Esophagus squamous epithelium (tissue), 5 donors: ENCODE results near the gene SPDYE4. TPM values are rescaled to one million over a fixed set of nuclear protein-coding genes. Genes with fewer than 3 reads are reported as not detected.
A peak's percentile ranks its signal among the peaks of the same experiment; 100 is the strongest.

Experiments
- DNase-seq: peaks from one replicate; lab custom pipeline; 2025; lab: John Stamatoyannopoulos, UW
- H3K27ac ChIP-seq, 4 donors: fragments of 200-600 bp; sonication (generic); one replicate each; pipeline ENCODE4 v1.5.1; 2016 to 2019; ENCODE audit warnings: mild to moderate bottlenecking in 1 of 4
- H3K27me3 ChIP-seq, 4 donors: fragments of 200-600 bp; sonication (generic); 1 replicate in 3 of 4; 2 replicates in 1 of 4; pipeline versions ENCODE4 v1.5.1 to v1.6.0; 2017 to 2021; ENCODE audit warnings: antibody characterized with exemption in 1 of 4
- H3K36me3 ChIP-seq, 3 donors: fragments of 200-600 bp; sonication (generic); one replicate each; pipeline ENCODE4 v1.5.1; 2016 to 2019
- H3K4me1 ChIP-seq, 3 donors: fragments of 200-600 bp; sonication (generic); one replicate each; pipeline ENCODE4 v1.5.1; 2017 to 2019
- H3K4me3 ChIP-seq, 4 donors: fragments of 200-600 bp; sonication (generic); 1 replicate in 3 of 4; 2 replicates in 1 of 4; pipeline ENCODE4 v1.5.1; 2016 to 2019; ENCODE audit warnings: mild to moderate bottlenecking in 2 of 4, moderate library complexity in 1 of 4
- H3K9me3 ChIP-seq, 3 donors: fragments of 200-600 bp; sonication (generic); one replicate each; pipeline ENCODE4 v1.5.1; 2016 to 2019
- CTCF ChIP-seq, 6 experiments: fragments of 450-650 bp in 4 of 6; fragments of 200-600 bp in 2 of 6; sonication (generic) in 2 of 6; IDR thresholded peaks; one replicate each; pipeline ENCODE4 v1.5.1; 2016 to 2019; ENCODE audit warnings: antibody characterized with exemption in 6 of 6, mild to moderate bottlenecking in 4 of 6, moderate library complexity in 4 of 6
- POLR2A ChIP-seq, 4 donors: fragments of 450-650 bp; IDR thresholded peaks; one replicate each; pipeline ENCODE4 v1.6.1; 2017; ENCODE audit warnings: antibody characterized with exemption in 4 of 4, mild to moderate bottlenecking in 4 of 4, moderate library complexity in 3 of 4
- WGBS, 2 donors: methylation state at CpG; one replicate each; pipeline ENCODE4 v1.1.5; 2018; 5-methylcytosine and 5-hydroxymethylcytosine counted together
- intact Hi-C: fragments of 100-400 bp; cut with DNase I; formaldehyde crosslinking; loops from one replicate; pipeline ENCODE4 v1.15.0; 2022
- total RNA-seq, 4 donors: library from RNA; depleted of rRNA; stranded (reverse); fragments of >200 nt; gene quantifications; one replicate each; pipeline ENCODE4 v1.1.0, GENCODE V29; 2016
- donor health status: DM: yes; HTN: yes; CAD: no.

SPDYE4 gene
- total RNA-seq, 4 donors from 2014 or later = not detected

- H3K4me3 ChIP-seq = peak overlapping the region; percentile 40 to 80 (median 60)
- intact Hi-C loops = loop anchor here (10.0 kb wide), 1 partner anchor 351 kb away; the partner anchor contains the start of gene RNF222
- no peaks in the 10 kb centered on the region for H3K36me3 ChIP-seq
- WGBS, 2 donors = 1 to 3% methylated on average over 15 to 21 of the region's 70 CpGs
- no peaks in the 10 kb centered on the region for H3K27me3 ChIP-seq
- no peaks in the 10 kb centered on the region for H3K9me3 ChIP-seq
- no peak for DNase-seq
- H3K27ac ChIP-seq = peak overlapping the region; percentile 15 to 51 (median 38)
- H3K4me1 ChIP-seq = peaks cover 9 to 17% (median 12%) of the 10 kb centered on the region in 3 donors
- TF ChIP-seq POLR2A (IDR thresholded peaks at IDR 0.05) (peak in 1 of 4 donors; percentile 7), CTCF (IDR thresholded peaks at IDR 0.05) (peak; percentile 70 to 99 (median 78))
Measured at GRCh38 chr17:8745586-8746500, 12.5 kb downstream of the SPDYE4 start.

- Histone ChIP-seq H3K4me3 (no peak overlapping the region), H3K27me3 (peaks cover 0 to 4% (median 0%) of the 10 kb centered on the region in 4 donors), H3K27ac (no peak overlapping the region), H3K36me3 (no peaks in the 10 kb centered on the region), H3K4me1 (peaks cover 9 to 17% (median 12%) of the 10 kb centered on the region in 3 donors), H3K9me3 (no peaks in the 10 kb centered on the region)
- 56 to 88% methylated on average over 6 to 8 of the region's 15 CpGs for WGBS, 2 donors
- no peak for TF ChIP-seq CTCF (IDR thresholded peaks at IDR 0.05)
- no peak for TF ChIP-seq POLR2A (IDR thresholded peaks at IDR 0.05)
- no peak for DNase-seq
- intact Hi-C loops = loop anchor here (10.0 kb wide), 1 partner anchor 349 kb away; the partner anchor contains the start of gene RNF222
Measured at GRCh38 chr17:8744086-8744785, 14.1 kb downstream of the SPDYE4 start.

GRCh38 chr17:8742819-8743218 lies 15.5 kb downstream of the SPDYE4 start:
- Histone ChIP-seq H3K36me3 (no peaks in the 10 kb centered on the region), H3K27me3 (peaks cover 0 to 4% (median 0%) of the 10 kb centered on the region in 4 donors), H3K9me3 (no peaks in the 10 kb centered on the region), H3K27ac (no peak overlapping the region), H3K4me3 (no peak overlapping the region), H3K4me1 (peaks cover 9 to 17% (median 12%) of the 10 kb centered on the region in 3 donors)
- intact Hi-C loops = loop anchor here (10.0 kb wide), 1 partner anchor 348 kb away; the partner anchor contains the start of gene RNF222
- DNase-seq = no peak
- 64 to 75% methylated on average over 5 to 6 of the region's 8 CpGs for WGBS, 2 donors
- no peak for TF ChIP-seq CTCF (IDR thresholded peaks at IDR 0.05)
- no peak for TF ChIP-seq POLR2A (IDR thresholded peaks at IDR 0.05)

- peaks cover 9 to 17% (median 12%) of the 10 kb centered on the region in 3 donors for H3K4me1 ChIP-seq
- WGBS, 2 donors = 60 to 75% methylated on average over 1 to 4 of the region's 5 CpGs
- H3K36me3 ChIP-seq = no peaks in the 10 kb centered on the region
- H3K27ac ChIP-seq = no peak overlapping the region
- H3K27me3 ChIP-seq = peaks cover 0 to 4% (median 0%) of the 10 kb centered on the region in 4 donors
- TF ChIP-seq POLR2A (IDR thresholded peaks at IDR 0.05) (no peak), CTCF (IDR thresholded peaks at IDR 0.05) (no peak)
- intact Hi-C loops = loop anchor here (10.0 kb wide), 1 partner anchor 347 kb away; the partner anchor contains the start of gene RNF222
- H3K4me3 ChIP-seq = no peak overlapping the region
- no peak for DNase-seq
- no peaks in the 10 kb centered on the region for H3K9me3 ChIP-seq
Measured at GRCh38 chr17:8742274-8742673, 16.1 kb downstream of the SPDYE4 start.
